SK-N-SH treated with all-trans-retinoic acid at 6 μM for 48 hours (cell line): ENCODE measurements around the gene ABCC11.

Source experiments
- OSR1 ChIP-seq: fragments of 250-450 bp; sonication (Bioruptor Pico); IDR thresholded peaks from 2 replicates; pipeline ENCODE4 v1.8.0; 2022; ENCODE audit warnings: moderate library complexity, mild to moderate bottlenecking, inconsistent platforms
- ZC3H10 ChIP-seq: fragments of 250-450 bp; sonication (Bioruptor Pico); IDR thresholded peaks from 2 replicates; pipeline ENCODE4 v1.5.1; 2021; ENCODE audit warnings: mild to moderate bottlenecking, moderate library complexity

DNA sequence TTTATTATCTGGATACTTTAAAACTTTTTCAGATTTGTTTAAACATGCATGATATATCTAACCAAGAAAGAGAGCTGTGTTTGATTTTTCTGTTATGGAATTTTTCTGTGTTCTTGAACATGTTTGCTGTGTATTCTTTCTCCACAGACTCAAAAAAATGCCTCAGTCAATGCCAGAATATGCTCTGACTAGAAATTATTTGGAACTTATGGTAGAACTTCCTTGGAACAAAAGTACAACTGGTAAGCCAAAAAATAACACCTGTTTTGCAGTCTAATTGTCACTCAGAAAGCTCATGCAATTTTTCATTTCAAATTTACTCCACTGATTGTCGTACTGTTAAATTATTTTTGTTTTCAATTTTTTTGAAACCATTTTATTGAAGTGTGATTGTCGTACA is 15.3 kb upstream of the ABCC11 start:
- TF ChIP-seq ZC3H10 (no peak), OSR1 (CRISPR knock-in tag) (no peak)
